Measurements from ENCODE around the gene KCNJ16.

- TF ChIP-seq CTCF (IDR thresholded peaks at IDR 0.05) (no peak), ZFX (IDR thresholded peaks at IDR 0.05; ENCODE audit: borderline replicate concordance) (no peak)
These were observed 20.0 kb upstream of the KCNJ16 start for GRCh38 chr17:70055000-70055399.

Measured in 22Rv1 (cell line).